Erythroblast (primary cell): ENCODE results near the gene TCF3.

Experiments
- GATA1 ChIP-seq: IDR thresholded peaks from 2 replicates; pipeline ENCODE4 v1.6.1; 2011; ENCODE audit warnings: low read depth, mild to moderate bottlenecking, control low read depth, low read length, moderate library complexity
- POLR2A ChIP-seq: IDR thresholded peaks from 2 replicates; pipeline ENCODE4 v1.6.1; 2011; ENCODE audit warnings: mild to moderate bottlenecking, low read length

DNA sequence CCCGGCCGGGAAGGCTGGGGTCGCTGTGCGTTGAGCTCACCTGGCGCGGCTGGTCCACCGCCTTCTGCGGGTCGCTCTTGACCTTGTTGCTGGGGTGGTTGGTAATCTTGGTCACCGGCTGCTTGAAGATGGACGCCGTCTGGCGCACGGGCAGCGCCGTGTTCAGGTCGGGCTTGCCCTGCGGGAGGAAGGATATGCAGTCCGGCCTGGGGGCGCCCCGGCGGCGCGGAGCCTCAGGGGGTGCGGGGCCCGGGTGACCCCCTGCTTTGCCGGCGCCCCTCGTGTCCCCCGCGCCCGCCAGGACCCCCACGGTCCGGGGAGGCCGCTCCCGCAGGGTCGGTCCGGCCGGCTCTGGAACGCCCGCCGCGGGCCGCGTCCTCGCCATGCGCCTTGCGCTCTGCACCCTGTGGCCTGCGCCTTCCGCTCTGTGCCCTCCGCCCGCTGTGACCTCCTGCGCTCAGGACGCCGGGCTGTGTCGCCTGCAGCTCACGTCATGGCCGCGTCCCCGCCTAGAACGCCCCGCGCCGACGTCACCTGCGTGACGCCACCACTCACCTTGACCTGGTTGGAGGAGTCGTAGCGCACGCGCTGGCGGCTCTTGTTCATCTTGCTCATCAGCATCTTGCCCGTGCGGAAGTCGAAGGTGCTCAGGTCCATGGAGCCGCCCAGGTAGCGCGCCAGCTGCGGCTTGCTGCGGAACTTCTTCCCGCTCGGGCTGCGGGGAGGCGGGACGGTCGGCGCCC, 67.7 kb downstream of the TCF3 start:
- no peak for TF ChIP-seq POLR2A
- TF ChIP-seq GATA1: no peak
